H9 (cell line): ENCODE measurements around the gene TMC1. TPM values are rescaled to one million over a fixed set of nuclear protein-coding genes. Genes with fewer than 3 reads are reported as not detected.

Source experiments
- DNase-seq: peaks from one replicate; pipeline ENCODE4 v3.0.0-alpha.2; 2017
- H2AFZ ChIP-seq: one replicate; pipeline ENCODE4 v1.6.1; 2013; ENCODE audit warnings: mild to moderate bottlenecking, low read length, control low read depth, moderate library complexity
- H2AK5ac ChIP-seq: 2 replicates; pipeline ENCODE4 v1.6.1; 2013; ENCODE audit warnings: low read length, control low read depth, mixed read lengths; ENCODE audit not compliant: insufficient read length
- H2BK120ac ChIP-seq: one replicate; pipeline ENCODE4 v1.6.1; 2013; ENCODE audit warnings: low read depth, mild to moderate bottlenecking, low read length, control low read depth, inconsistent platforms; ENCODE audit not compliant: poor library complexity, severe bottlenecking
- H2BK12ac ChIP-seq: 2 replicates; pipeline ENCODE4 v1.6.1; 2013; ENCODE audit warnings: low read length, control low read depth, mixed read lengths, low read depth; ENCODE audit not compliant: insufficient read length
- H2BK15ac ChIP-seq: 2 replicates; pipeline ENCODE4 v1.6.1; 2013; ENCODE audit warnings: low read depth, low read length, control low read depth
- H2BK20ac ChIP-seq: one replicate; pipeline ENCODE4 v1.6.1; 2013; ENCODE audit warnings: low read depth, mild to moderate bottlenecking, low read length, control low read depth, inconsistent platforms; ENCODE audit not compliant: poor library complexity, severe bottlenecking
- H2BK5ac ChIP-seq: 2 replicates; pipeline ENCODE4 v1.6.1; 2013; ENCODE audit warnings: low read length, control low read depth, mixed read lengths; ENCODE audit not compliant: insufficient read length
- H3K14ac ChIP-seq: 2 replicates; pipeline ENCODE4 v1.6.1; 2013; ENCODE audit warnings: low read length, control low read depth; ENCODE audit not compliant: insufficient read depth
- H3K18ac ChIP-seq: 2 replicates; pipeline ENCODE4 v1.6.1; 2013; ENCODE audit warnings: low read depth, mild to moderate bottlenecking, mixed read lengths, low read length, control low read depth; ENCODE audit not compliant: insufficient read length
- H3K23ac ChIP-seq: 2 replicates; pipeline ENCODE4 v1.6.1; 2013; ENCODE audit warnings: low read length, control low read depth, mixed read lengths, low read depth; ENCODE audit not compliant: insufficient read length
- H3K23me2 ChIP-seq: 2 replicates; pipeline ENCODE4 v1.6.1; 2013; ENCODE audit warnings: low read depth, mild to moderate bottlenecking, mixed read lengths, low read length, control low read depth; ENCODE audit not compliant: insufficient read length, poor library complexity, severe bottlenecking
- H3K27ac ChIP-seq: 2 replicates; pipeline ENCODE4 v1.5.1; 2013; ENCODE audit warnings: low read length, control low read depth, mixed read lengths, low read depth; ENCODE audit not compliant: insufficient read length
- H3K27me3 ChIP-seq: 2 replicates; pipeline ENCODE4 v1.6.1; 2013; ENCODE audit warnings: low read length, control low read depth, inconsistent platforms; ENCODE audit not compliant: insufficient read depth
- H3K4ac ChIP-seq: 2 replicates; pipeline ENCODE4 v1.6.1; 2013; ENCODE audit warnings: low read depth, mild to moderate bottlenecking, control low read depth, inconsistent platforms, low read length, moderate library complexity
- H3K4me1 ChIP-seq: 2 replicates; pipeline ENCODE4 v1.6.1; 2013; ENCODE audit warnings: low read length, control low read depth, inconsistent platforms; ENCODE audit not compliant: insufficient read depth
- H3K4me2 ChIP-seq: 2 replicates; pipeline ENCODE4 v1.6.1; 2013; ENCODE audit warnings: low read length, control low read depth, mixed read lengths; ENCODE audit not compliant: insufficient read length, insufficient read depth
- H3K56ac ChIP-seq: 2 replicates; pipeline ENCODE4 v1.6.1; 2013; ENCODE audit warnings: low read depth, mild to moderate bottlenecking, mixed read lengths, low read length, control low read depth; ENCODE audit not compliant: insufficient read length
- H3K79me1 ChIP-seq: 2 replicates; pipeline ENCODE4 v1.6.1; 2013; ENCODE audit warnings: low read depth, mild to moderate bottlenecking, moderate library complexity, low read length, control low read depth, inconsistent platforms; ENCODE audit not compliant: insufficient read depth, poor library complexity, severe bottlenecking
- H3K79me2 ChIP-seq: 2 replicates; pipeline ENCODE4 v1.6.1; 2013; ENCODE audit warnings: low read length, control low read depth, inconsistent platforms; ENCODE audit not compliant: insufficient read depth
- H3K9ac ChIP-seq: 2 replicates; pipeline ENCODE4 v1.6.1; 2013; ENCODE audit warnings: low read length, control low read depth, mixed read lengths; ENCODE audit not compliant: insufficient read length; ENCODE audit errors: extremely low read depth
- H3K9me3 ChIP-seq: one replicate; pipeline ENCODE4 v1.6.1; 2013; ENCODE audit warnings: low read depth, low read length, inconsistent platforms; ENCODE audit not compliant: control insufficient read depth
- H3T11ph ChIP-seq: one replicate; pipeline ENCODE4 v1.6.1; 2013; ENCODE audit warnings: mild to moderate bottlenecking, low read length, control low read depth, inconsistent platforms
- H4K20me1 ChIP-seq: one replicate; pipeline ENCODE4 v1.6.1; 2013; ENCODE audit not compliant: control insufficient read depth, insufficient read length, insufficient read depth
- H4K5ac ChIP-seq: 2 replicates; pipeline ENCODE4 v1.6.1; 2013; ENCODE audit warnings: low read depth, mild to moderate bottlenecking, mixed read lengths, low read length, control low read depth; ENCODE audit not compliant: insufficient read length
- H4K8ac ChIP-seq: replicated peaks from 2 replicates; pipeline ENCODE4 v1.6.1; 2013; ENCODE audit warnings: low read length, control low read depth, mixed read lengths, low read depth; ENCODE audit not compliant: insufficient read length
- H4K91ac ChIP-seq: 2 replicates; pipeline ENCODE4 v1.6.1; 2013; ENCODE audit warnings: low read depth, mild to moderate bottlenecking, moderate library complexity, mixed read lengths, low read length, control low read depth; ENCODE audit not compliant: insufficient read length
- H3K27ac Mint-ChIP-seq, 3 experiments: 2 replicates in 2 of 3; 3 replicates in 1 of 3; pipeline ENCODE4 v1.8.0; 2020 to 2021; ENCODE audit warnings: mixed read lengths in 3 of 3, mild to moderate bottlenecking in 1 of 3, moderate library complexity in 1 of 3
- H3K27me3 Mint-ChIP-seq: 2 replicates; pipeline ENCODE4 v1.8.0; 2021; ENCODE audit warnings: low read depth, mild to moderate bottlenecking, moderate library complexity, mixed read lengths
- H3K36me3 Mint-ChIP-seq, 3 experiments: 2 replicates in 2 of 3; 3 replicates in 1 of 3; pipeline ENCODE4 v1.8.0; 2020 to 2021; ENCODE audit warnings: low read depth in 3 of 3, mixed read lengths in 3 of 3; ENCODE audit not compliant: insufficient read depth in 1 of 3
- H3K4me1 Mint-ChIP-seq, 2 experiments: 2 replicates each; pipeline ENCODE4 v1.8.0; 2020; ENCODE audit warnings: mixed read lengths in 2 of 2
- H3K4me3 Mint-ChIP-seq, 2 experiments: 2 replicates in 1 of 2; 3 replicates in 1 of 2; pipeline ENCODE4 v1.8.0; 2020 to 2021; ENCODE audit warnings: mild to moderate bottlenecking in 2 of 2, mixed read lengths in 2 of 2, moderate library complexity in 1 of 2
- H3K9me3 Mint-ChIP-seq, 2 experiments: 2 replicates in 1 of 2; 3 replicates in 1 of 2; pipeline ENCODE4 v1.8.0; 2020; ENCODE audit warnings: mild to moderate bottlenecking in 2 of 2, mixed read lengths in 2 of 2, moderate library complexity in 1 of 2
- WGBS: extraction: QIAGEN DNeasy Blood & Tissue Kit; methylation state at CpG from one replicate; pipeline ENCODE4 v1.1.7; 2013; ENCODE audit warnings: missing lambda C conversion rate, low lambda C conversion rate, mixed read lengths; ENCODE audit not compliant: insufficient read length; ENCODE audit errors: extremely low coverage; 5-methylcytosine and 5-hydroxymethylcytosine counted together
- total RNA-seq: library from RNA; stranded (reverse); gene quantifications from 2 replicates; pipeline ENCODE4 v1.2.1, GENCODE V29; 2021
- TF ChIP-seq, protein P1 (sequence below): fragments of 200-600 bp; sonication (generic); conservative IDR thresholded peaks from 3 replicates; pipeline ENCODE4 v1.8.0; 2021; ENCODE audit warnings: antibody characterized with exemption, mild to moderate bottlenecking

TMC1 gene
- total RNA-seq, 1 experiment from 2014 or later: 2.4 TPM

DNA sequence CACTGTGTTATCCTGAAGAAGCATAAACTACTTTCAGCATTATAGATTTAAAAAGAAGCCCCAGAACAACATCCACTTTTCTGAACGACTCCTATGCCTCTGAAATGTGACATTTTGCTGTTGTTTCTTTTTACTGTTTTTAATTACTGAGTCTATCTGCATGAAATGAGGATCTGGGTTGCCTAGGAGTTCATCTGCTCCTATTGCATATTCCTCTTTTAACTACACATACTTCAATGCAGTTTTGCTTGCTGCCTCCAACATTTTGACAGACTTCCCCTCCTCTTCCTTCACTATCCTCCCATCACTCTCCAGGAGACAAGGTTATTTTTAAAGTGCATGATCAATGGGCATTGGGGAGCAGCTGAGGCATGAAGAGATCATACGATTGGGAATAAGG is 164.5 kb downstream of the TMC1 start:
- no CpG with 5 or more reads among the region's 2 CpGs for WGBS
- H3K36me3 Mint-ChIP-seq: peaks cover 7 to 30% (median 13%) of the 10 kb centered on the region in 3 experiments
- H3K4me2 ChIP-seq: no peak overlapping the region

More for the DNA sequence above, 164.5 kb downstream of the TMC1 start:
- H3K9ac ChIP-seq: no peak overlapping the region
- no peaks in the 10 kb centered on the region for H3K9me3 ChIP-seq
- no peaks in the 10 kb centered on the region for H3K79me2 ChIP-seq
- H4K20me1 ChIP-seq: no peaks in the 10 kb centered on the region
- peaks cover 19 to 29% of the 10 kb centered on the region in 2 experiments for H3K4me1 Mint-ChIP-seq
- H4K8ac ChIP-seq: no peak overlapping the region
- H3K4ac ChIP-seq: no peak overlapping the region
- H3K27me3 Mint-ChIP-seq: no peaks in the 10 kb centered on the region
- H2BK120ac ChIP-seq: no peak overlapping the region
- H3K79me1 ChIP-seq: no peaks in the 10 kb centered on the region
- no peak overlapping the region for H2AK5ac ChIP-seq
- H3K27ac Mint-ChIP-seq: no peak overlapping the region
- H3K27ac ChIP-seq: no peak overlapping the region
- H3K56ac ChIP-seq: no peak overlapping the region
- no peak overlapping the region for H2BK5ac ChIP-seq
- no peaks in the 10 kb centered on the region for H3K23me2 ChIP-seq
- no peak overlapping the region for H3K18ac ChIP-seq
- no peak overlapping the region for H3K14ac ChIP-seq
- DNase-seq: no peak
- H3K9me3 Mint-ChIP-seq: peaks cover 7 to 10% of the 10 kb centered on the region in 2 experiments; a peak in 4 of 5 replicates
- no peak overlapping the region for H3K23ac ChIP-seq
- no peak overlapping the region for H2BK15ac ChIP-seq
- H2AFZ ChIP-seq: no peak overlapping the region
- no peak overlapping the region for H2BK20ac ChIP-seq
- no peak overlapping the region for H3T11ph ChIP-seq
- no peak overlapping the region for H4K5ac ChIP-seq
- no peak overlapping the region for H4K91ac ChIP-seq
- H3K4me3 Mint-ChIP-seq: no peak overlapping the region
- no peaks in the 10 kb centered on the region for H3K27me3 ChIP-seq
- H3K4me1 ChIP-seq: no peaks in the 10 kb centered on the region
- TF ChIP-seq, protein P1, sequence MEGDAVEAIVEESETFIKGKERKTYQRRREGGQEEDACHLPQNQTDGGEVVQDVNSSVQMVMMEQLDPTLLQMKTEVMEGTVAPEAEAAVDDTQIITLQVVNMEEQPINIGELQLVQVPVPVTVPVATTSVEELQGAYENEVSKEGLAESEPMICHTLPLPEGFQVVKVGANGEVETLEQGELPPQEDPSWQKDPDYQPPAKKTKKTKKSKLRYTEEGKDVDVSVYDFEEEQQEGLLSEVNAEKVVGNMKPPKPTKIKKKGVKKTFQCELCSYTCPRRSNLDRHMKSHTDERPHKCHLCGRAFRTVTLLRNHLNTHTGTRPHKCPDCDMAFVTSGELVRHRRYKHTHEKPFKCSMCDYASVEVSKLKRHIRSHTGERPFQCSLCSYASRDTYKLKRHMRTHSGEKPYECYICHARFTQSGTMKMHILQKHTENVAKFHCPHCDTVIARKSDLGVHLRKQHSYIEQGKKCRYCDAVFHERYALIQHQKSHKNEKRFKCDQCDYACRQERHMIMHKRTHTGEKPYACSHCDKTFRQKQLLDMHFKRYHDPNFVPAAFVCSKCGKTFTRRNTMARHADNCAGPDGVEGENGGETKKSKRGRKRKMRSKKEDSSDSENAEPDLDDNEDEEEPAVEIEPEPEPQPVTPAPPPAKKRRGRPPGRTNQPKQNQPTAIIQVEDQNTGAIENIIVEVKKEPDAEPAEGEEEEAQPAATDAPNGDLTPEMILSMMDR: no peak
- no peak overlapping the region for H2BK12ac ChIP-seq
